Measurements from ENCODE around the gene CDYL2. TPM values are rescaled to one million over a fixed set of nuclear protein-coding genes. Genes with fewer than 3 reads are reported as not detected.

Gene CDYL2
- polyA plus RNA-seq, 1 donor, result 2.6 TPM

GRCh38 chr16:80591071-80591915 is 213.1 kb downstream of the CDYL2 start:
- DNase-seq, result no peak

DNA sequence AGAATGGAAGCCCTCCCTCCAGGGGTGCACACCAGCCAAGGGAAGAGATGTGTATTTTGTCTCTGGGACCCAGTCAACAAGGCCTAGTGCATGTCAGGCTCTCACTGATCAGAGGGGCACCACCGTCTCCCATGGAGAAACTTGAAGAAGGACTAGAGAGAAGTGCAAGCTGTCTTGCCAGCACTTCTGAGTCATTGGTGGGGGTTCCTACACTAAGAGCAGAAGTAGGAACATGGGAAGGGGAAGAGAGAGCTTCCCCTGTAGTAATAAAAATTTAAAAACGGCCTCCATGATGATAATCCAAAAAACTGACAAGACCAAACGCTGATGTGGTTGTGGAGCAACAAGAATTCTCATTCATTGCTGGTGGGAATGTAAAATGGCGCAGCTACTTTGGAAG is 217.3 kb downstream of the CDYL2 start:
- no peak for DNase-seq

DNA sequence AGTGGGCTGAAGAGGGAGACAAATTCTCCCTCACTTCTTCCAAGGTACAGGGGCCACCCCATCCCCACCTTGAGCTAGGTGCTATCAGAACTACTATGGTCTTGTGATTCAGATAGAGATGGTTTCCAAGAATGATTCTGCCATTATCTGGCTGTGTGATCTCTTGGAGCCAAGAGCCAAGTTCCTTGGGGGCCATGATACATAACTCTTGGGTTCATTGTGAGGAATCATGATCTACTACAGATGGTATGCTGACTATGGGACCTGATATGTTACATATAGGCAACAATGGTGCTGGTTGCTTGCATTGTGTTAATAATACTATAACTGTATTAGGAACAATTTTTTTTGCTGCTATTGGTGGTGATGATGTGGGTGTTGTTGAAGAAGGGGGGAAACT is 217.9 kb downstream of the CDYL2 start:
- DNase-seq, result no peak

GRCh38 chr16:80585764-80586163 is 218.6 kb downstream of the CDYL2 start:
- DNase-seq, result no peak

DNA sequence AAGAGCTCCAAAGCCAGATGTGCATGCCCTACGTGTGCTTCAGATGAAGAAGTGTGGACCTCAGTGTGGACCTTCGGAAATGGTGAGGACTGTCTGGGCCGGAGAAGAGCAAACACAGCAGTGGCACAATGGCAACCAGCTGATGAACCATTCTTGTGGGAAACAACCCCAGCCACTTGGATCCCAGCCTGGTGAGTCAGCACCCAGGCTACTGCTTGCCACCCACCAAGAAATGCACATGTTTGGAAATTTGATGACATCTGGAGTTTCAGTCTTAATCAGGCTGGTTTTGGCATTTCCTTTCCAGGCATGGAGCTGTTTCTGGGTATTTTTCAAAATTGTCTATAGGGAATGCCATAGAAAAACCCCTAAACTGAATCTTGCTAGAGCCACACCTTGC is 220.9 kb downstream of the CDYL2 start:
- DNase-seq, result no peak

GRCh38 chr16:80580109-80580832 is 224.1 kb downstream of the CDYL2 start:
- DNase-seq, result no peak

- no peak for DNase-seq
Measured at GRCh38 chr16:80577485-80578280, 226.7 kb downstream of the CDYL2 start.

DNA sequence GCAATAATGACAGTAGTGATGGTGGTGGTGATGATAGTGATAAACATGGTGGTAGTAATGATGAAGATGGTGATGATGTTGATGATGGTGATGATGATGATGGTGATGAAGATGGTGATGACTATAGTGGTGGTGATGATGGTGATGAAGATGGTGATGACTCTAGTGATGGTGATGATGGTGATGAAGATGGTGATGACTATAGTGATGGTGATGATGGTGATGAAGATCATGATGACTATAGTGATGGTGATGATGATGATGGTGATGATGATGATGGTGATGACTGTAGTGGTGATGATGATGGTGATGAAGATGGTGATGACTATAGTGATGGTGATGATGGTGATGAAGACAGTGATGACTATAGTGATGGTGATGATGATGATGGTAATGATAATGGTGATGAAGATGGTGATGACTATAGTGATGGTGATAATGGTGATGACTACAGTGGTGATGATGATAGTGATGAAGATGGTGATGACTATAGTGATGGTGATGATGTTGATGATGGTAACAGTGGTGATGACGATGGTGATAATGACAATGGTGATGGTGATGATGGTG is 228.0 kb downstream of the CDYL2 start:
- no peak for DNase-seq

DNA sequence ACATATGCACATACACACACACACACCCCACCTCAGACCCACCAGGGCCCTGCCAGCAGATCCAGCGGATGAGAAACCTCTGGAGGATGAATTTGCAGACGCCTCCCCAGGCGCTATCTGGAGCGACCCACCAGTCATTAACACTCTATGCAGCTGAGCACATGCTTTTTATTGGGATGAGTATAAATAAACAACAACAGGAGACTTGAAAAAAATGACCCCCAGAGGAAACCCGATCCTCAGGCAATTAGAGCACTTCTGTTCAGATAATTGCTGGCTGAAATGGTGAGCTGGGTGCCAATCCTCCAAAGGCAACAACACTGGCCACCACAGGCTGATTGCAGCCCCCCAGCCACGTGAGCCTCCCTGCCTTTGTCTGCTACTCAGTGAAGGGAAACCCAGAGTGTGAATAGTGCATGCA is 230.7 kb downstream of the CDYL2 start:
- no peak for DNase-seq

GRCh38 chr16:80570106-80570478 is 234.3 kb downstream of the CDYL2 start:
- no peak for DNase-seq

GRCh38 chr16:80569440-80570105 is 234.8 kb downstream of the CDYL2 start:
- no peak for DNase-seq

DNA sequence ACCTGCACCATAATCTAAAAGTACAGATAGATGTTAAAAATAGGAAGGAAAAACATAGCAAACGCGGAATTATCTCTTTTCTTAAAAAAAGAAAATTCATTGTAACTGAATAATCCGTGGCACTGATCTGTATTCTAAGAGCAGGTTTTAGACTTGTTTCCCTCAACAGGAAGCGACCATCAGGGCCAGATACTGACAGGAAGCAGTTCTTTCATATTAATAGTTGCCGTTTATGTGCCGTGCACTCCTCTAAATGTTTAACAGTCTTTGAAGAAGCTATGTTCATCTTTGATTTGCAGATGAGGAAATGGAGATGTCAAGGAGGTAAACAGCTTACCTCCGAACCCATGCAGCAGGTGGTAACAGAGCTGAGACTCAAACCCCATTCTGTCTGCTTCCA is 240.0 kb downstream of the CDYL2 start:
- no peak for DNase-seq

DNA sequence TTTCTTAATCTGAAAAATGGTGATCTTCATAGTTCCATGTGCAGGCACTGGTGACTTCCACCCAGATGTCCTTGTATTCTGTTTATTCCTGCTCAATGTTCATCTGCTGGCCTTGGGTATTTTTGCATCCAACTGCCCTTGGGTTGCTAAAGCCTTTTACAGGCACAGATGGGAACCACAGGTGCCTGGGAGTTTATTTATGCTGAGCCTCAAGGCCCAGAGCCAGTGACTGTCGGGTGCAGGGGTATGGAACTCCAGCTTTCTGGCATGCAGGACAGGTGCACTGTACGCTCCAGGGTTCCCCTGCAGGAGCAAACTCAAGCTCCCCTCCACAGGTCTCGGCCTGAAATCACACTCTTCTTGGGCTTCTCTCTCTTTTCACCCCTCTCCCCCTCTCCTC is 241.3 kb downstream of the CDYL2 start:
- no peak for DNase-seq

DNA sequence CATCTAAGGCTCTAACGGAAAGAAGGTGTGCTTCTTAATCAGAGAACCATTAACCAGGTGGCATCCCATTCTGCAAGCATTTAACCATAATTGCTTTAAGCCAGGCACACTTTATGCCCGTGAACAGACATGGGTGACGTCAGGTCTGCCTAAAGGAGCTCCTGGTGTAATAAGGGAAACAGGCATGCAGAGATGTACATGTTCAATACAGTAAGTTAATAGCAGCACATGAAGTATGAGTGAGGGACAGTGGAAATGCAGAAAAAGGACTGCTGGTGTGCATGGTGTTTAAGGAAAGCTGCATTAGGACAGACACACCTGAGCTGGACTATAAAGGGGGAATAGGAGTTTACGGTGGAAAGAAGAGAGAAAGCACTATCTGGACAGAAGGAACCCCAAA is 245.0 kb downstream of the CDYL2 start:
- no peak for DNase-seq

DNA sequence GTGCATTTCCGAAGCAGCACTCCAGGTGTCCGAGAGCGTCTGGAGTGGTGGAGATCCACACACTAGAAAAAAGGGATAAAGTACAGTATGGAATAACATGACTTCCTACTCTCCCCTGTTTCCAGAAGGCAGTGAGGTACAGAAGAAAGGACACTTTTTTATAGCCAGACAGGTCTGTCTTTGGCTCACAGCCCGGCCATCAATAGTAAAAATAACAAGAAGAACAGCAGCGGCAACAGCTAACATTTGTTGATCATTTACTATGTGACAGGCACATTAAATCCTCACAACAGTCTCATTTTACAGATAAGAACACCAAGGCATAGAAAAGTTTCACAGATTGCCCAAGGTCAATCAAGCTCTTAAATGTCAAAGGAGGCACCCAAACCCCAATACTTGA is 247.4 kb downstream of the CDYL2 start:
- no peak for DNase-seq

DNA sequence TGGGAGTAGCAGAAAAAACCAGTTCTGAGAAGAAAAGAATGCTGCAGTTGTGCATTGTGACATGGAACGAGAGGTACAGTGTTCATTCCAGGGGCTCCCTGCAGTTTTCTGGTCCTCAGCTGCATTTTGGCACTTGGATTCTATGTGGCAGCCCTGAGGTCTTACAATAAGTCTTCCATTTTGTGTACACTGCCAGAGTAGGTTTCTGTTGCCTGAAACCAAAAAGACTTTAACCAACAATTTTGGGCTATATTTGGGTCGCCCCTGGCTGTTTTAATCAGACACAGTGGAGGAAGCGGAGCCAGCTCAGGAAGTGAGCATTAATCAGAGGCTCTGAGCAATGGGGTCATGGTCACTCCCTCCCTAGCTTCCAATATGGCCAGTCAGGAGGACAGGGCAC is 247.9 kb downstream of the CDYL2 start:
- no peak for DNase-seq

GRCh38 chr16:80554033-80554432 is 250.4 kb downstream of the CDYL2 start:
- no peak for DNase-seq

DNA sequence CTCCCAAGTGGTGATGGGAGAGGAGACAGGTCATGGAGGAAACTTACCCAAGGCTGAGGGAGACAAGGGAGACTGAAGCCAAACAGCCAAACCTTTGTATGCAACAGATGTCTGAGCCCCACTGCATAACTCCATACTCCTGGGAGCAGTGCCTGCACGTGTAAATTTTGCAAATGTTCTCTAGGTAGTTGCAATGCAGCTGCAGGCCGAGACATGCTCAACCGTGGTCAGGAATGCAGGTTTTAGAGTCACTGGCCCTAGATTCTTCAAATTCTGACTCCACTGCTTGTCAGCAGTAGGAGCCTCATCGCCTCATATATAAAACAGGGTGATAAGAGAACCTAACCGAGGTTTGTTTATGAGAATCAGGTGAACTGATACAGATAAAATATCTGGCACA is 252.1 kb downstream of the CDYL2 start:
- DNase-seq, result no peak
